Ovary (tissue), 9 donors: ENCODE measurements around the gene TMEFF1. TPM values are rescaled to one million over a fixed set of nuclear protein-coding genes. Genes with fewer than 3 reads are reported as not detected.

Experiments
- DNase-seq, 5 donors: peaks; one replicate each; pipeline ENCODE4 v3.0.0-alpha.2; 2019 to 2020
- H3K27ac ChIP-seq, 2 donors: fragments of 200-600 bp; one replicate each; pipeline versions ENCODE4 v1.5.1 to v1.8.0; 2019 to 2022
- H3K27me3 ChIP-seq: fragments of 200-600 bp; one replicate; pipeline ENCODE4 v1.8.0; 2022
- H3K36me3 ChIP-seq: fragments of 200-600 bp; sonication (generic); one replicate; pipeline ENCODE4 v1.5.1; 2019
- H3K4me1 ChIP-seq: one replicate; pipeline ENCODE4 v1.8.1; 2013; ENCODE audit warnings: mild to moderate bottlenecking, moderate library complexity; ENCODE audit not compliant: insufficient read depth
- H3K4me3 ChIP-seq: fragments of 200-600 bp; sonication (generic); one replicate; pipeline ENCODE4 v1.5.1; 2017
- H3K9me3 ChIP-seq, 2 donors: fragments of 200-600 bp in 1 of 2; sonication (generic) in 1 of 2; one replicate each; pipeline versions ENCODE4 v1.5.1 to v1.8.1; 2013 to 2019; ENCODE audit warnings: mild to moderate bottlenecking in 1 of 2, moderate library complexity in 1 of 2
- EP300 ChIP-seq: sonication (generic); formaldehyde crosslinking; IDR thresholded peaks from one replicate; pipeline ENCODE4 v1.6.1; 2017; ENCODE audit warnings: antibody characterized with exemption
- POLR2A ChIP-seq: fragments of 450-650 bp; IDR thresholded peaks from one replicate; pipeline ENCODE4 v1.6.1; 2017; ENCODE audit warnings: antibody characterized with exemption, mild to moderate bottlenecking, moderate library complexity
- WGBS, 3 donors: extraction: QIAGEN DNeasy Blood & Tissue Kit in 1 of 3; methylation state at CpG; one replicate each; pipeline versions ENCODE4 v1.1.5 to v1.1.7; 2013 to 2017; 5-methylcytosine and 5-hydroxymethylcytosine counted together
- intact Hi-C, 4 donors: fragments of 100-400 bp; cut with DNase I; formaldehyde crosslinking; loops; one replicate each; pipeline versions ENCODE4 v1.11.0 to v1.15.1; 2022 to 2023
- polyA plus RNA-seq, 2 donors: library from polyadenylated mRNA; stranded (reverse); fragments of 200-250 nt in 1 of 2; fragments of 350-450 nt in 1 of 2; fragmentation: Illumina TruSeq in 1 of 2; extraction: RNeasy Lipid Tissue Mini Kit (QIAGEN cat#74804) in 1 of 2; gene quantifications; one replicate each; pipeline ENCODE4 v1.2.3, GENCODE V29; 2013 to 2014
- total RNA-seq, 7 donors: library from RNA; depleted of rRNA in 2 of 7; stranded (reverse); fragments of >200 nt in 2 of 7; fragmentation: NEBNext Ultra II Directional in 3 of 7; extraction: Animal tissue kit (Norgen Biotek cat#: 25700) in 3 of 7; gene quantifications; one replicate each; pipeline versions ENCODE4 v1.1.0 to v1.2.4, GENCODE V29; 2016 to 2023
- TF ChIP-seq, protein P1 (sequence below), 3 donors: fragments of 450-650 bp in 2 of 3; fragments of 200-600 bp in 1 of 3; IDR thresholded peaks; one replicate each; pipeline versions ENCODE4 v1.5.1 to v1.8.0; 2016 to 2022; ENCODE audit warnings: antibody characterized with exemption in 3 of 3, mild to moderate bottlenecking in 1 of 3
- donor health status: DM: no; HTN: no; CAD: no; lungs with moderate emphysema.
- donor health status: DM: no; HTN: no; CAD: no.
- donor health status: Bipolar disorder and iron deficiency.
- donor health status: DM: yes; HTN: yes; CAD: no.
- donor health status: DM: no; HTN: no; CAD: no.
- donor health status: DM: yes; HTN: yes; CAD: no.

TMEFF1 gene
- total and polyA plus RNA-seq, 9 donors, result 0.10 to 1.2 (median 0.76) TPM; not detected in 2

GRCh38 chr9:100601216-100601615 is 128.3 kb downstream of the TMEFF1 start:
- Histone ChIP-seq H3K9me3 (no peaks in the 10 kb centered on the region), H3K27me3 (no peaks in the 10 kb centered on the region), H3K4me3 (no peak overlapping the region), H3K27ac (no peak overlapping the region), H3K36me3 (no peaks in the 10 kb centered on the region), H3K4me1 (peaks cover 3% of the 10 kb centered on the region)
- DNase-seq, result no peak
- intact Hi-C loops, result no loop called here
- no peak for TF ChIP-seq EP300
- TF ChIP-seq, protein P1, sequence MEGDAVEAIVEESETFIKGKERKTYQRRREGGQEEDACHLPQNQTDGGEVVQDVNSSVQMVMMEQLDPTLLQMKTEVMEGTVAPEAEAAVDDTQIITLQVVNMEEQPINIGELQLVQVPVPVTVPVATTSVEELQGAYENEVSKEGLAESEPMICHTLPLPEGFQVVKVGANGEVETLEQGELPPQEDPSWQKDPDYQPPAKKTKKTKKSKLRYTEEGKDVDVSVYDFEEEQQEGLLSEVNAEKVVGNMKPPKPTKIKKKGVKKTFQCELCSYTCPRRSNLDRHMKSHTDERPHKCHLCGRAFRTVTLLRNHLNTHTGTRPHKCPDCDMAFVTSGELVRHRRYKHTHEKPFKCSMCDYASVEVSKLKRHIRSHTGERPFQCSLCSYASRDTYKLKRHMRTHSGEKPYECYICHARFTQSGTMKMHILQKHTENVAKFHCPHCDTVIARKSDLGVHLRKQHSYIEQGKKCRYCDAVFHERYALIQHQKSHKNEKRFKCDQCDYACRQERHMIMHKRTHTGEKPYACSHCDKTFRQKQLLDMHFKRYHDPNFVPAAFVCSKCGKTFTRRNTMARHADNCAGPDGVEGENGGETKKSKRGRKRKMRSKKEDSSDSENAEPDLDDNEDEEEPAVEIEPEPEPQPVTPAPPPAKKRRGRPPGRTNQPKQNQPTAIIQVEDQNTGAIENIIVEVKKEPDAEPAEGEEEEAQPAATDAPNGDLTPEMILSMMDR (IDR thresholded peaks at IDR 0.05), result no peak
- no peak for TF ChIP-seq POLR2A

DNA sequence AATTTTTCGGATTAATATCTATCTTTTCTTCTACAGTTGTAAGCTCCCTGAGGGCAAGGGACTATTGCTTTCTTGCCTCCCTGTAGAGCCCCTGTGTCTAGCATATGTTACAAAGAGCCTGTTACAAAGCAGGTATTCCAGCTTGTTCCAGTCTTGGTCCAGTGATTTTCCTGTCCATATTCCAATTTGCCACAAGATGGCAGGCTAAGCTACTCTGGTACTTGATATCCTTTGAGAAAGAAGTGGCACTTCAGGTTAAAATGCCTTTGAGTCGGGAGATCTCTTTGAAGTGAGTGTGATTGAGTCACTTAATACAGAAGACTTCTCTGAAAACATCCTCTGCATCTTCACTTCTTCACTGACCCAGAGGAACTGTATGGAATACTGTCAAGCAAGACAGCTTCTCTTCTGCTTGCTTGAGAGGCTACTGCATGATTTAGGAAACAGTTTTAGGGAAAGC is 129.4 kb downstream of the TMEFF1 start:
- 31 to 35% (median 31%) methylated on average over 2 of the region's 2 CpGs for WGBS, 3 donors
- no peaks in the 10 kb centered on the region for H3K27me3 ChIP-seq
- peaks cover 3% of the 10 kb centered on the region for H3K4me1 ChIP-seq
- H3K9me3 ChIP-seq, result no peaks in the 10 kb centered on the region
- no peaks in the 10 kb centered on the region for H3K36me3 ChIP-seq
- no peak for DNase-seq
- no peak overlapping the region for H3K4me3 ChIP-seq
- no peak overlapping the region for H3K27ac ChIP-seq
- TF ChIP-seq, protein P1 (IDR thresholded peaks at IDR 0.05), result no peak
- TF ChIP-seq POLR2A, result no peak
- no peak for TF ChIP-seq EP300
- intact Hi-C loops, result no loop called here

DNA sequence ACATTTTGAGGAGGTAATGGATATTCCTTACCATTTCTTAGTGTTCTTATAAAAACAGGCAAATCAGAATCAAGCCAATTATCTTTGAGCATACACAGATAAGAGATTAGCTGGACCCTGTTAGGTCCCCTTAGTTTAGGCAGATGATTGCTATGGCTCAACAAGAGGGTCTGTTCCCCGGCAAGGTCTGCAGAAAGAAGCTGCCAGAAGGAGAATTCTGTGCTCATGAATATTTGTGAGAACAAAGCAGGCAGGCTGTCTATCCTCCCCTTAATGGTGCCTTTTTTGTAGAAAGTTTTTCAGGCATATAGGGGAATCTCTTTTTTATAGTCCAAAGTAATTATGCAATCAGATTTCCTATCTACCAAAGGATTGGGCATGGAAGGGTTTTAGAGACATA is 132.5 kb downstream of the TMEFF1 start:
- no peaks in the 10 kb centered on the region for H3K4me1 ChIP-seq
- H3K36me3 ChIP-seq, result no peaks in the 10 kb centered on the region
- no peak overlapping the region for H3K4me3 ChIP-seq
- no peaks in the 10 kb centered on the region for H3K27me3 ChIP-seq
- WGBS, 3 donors, result 58 to 69% (median 58%) methylated on average over 1 of the region's 1 CpG
- intact Hi-C loops, result no loop called here
- no peaks in the 10 kb centered on the region for H3K9me3 ChIP-seq
- H3K27ac ChIP-seq, result no peak overlapping the region
- no peak for DNase-seq
- TF ChIP-seq POLR2A (no peak), EP300 (no peak)
- TF ChIP-seq, protein P1 (IDR thresholded peaks at IDR 0.05), result no peak

DNA sequence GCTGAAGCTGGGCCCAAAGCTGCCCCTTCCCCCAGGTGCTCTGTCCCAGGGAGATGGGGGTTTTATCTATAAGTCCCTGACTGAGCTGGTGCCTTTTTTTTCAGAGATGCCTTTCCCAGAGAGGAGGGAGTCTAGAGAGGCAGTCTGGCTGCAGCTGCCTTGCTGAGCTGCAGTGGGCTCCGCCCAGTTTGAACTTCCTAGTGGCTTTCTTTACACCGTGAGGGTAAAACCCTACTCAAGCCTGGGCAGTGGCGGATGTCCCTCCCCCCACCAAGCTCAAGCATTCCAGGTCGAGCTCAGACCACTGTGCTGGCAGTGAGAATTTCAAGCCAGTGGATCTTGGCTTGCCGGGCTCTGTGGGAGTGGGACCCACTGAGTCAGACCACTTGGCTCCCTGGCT is 146.2 kb downstream of the TMEFF1 start:
- no peak for TF ChIP-seq EP300
- TF ChIP-seq, protein P1 (IDR thresholded peaks at IDR 0.05), result no peak
- no peak for TF ChIP-seq POLR2A
- H3K27ac ChIP-seq, result no peak overlapping the region
- no peaks in the 10 kb centered on the region for H3K36me3 ChIP-seq
- no peak overlapping the region for H3K4me3 ChIP-seq
- H3K9me3 ChIP-seq, result no peaks in the 10 kb centered on the region
- WGBS, 3 donors, result 69 to 75% (median 71%) methylated on average over 5 of the region's 5 CpGs
- H3K4me1 ChIP-seq, result no peaks in the 10 kb centered on the region
- intact Hi-C loops, result no loop called here
- H3K27me3 ChIP-seq, result no peaks in the 10 kb centered on the region
- DNase-seq, result no peak
